ENCODE results near the gene RCAN1. TPM values are rescaled to one million over a fixed set of nuclear protein-coding genes. Genes with fewer than 3 reads are reported as not detected.

The RCAN1 gene
- 100 to 1,000 TPM; 255 to 653 TPM for total RNA-seq

DNA sequence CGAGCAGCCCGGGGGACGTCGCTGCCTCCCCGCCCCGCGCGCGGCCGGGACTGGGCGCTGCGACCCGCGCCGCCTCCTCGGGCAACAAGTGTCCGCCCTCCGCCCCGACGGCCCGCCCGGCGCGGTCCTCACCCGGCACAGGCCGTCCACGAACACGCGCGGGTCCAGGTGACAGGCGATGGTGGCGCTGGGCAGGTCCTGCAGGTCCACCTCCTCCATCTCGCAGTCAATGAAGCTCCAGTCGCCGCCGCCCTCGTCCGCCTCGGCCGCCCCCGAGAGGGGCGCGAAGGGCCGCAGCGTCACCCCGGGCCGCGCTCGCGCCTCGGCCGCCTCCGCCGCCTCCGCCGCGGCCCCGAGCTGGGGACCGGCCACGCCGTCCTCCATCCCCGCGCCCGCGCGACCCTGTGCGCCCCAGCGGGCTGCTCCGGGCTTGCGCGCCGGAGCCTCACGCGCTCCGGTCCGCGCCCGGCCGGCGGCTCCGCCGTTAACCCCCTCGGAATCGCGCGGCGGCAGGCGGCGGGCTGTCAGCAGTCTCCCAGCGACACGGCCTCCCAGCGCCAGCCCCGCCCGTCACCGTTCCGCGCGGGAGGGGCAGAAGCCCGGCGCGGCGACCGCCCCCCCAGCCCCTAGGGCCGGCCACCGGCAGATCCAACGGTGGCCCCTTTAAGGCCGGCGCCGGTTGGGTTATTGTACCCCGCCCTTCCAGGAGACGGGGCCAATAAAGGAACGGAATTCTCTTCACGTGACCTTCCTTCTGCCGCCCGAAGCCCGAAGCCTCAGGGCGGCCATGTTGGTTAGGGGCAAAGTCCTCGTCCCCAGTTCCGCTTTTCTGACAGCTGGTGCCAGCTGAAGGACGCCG, at the start of gene RCAN1:
RCAN1 (minus strand) TSS at position 486 of the 859 bp plus-strand sequence; CDS start at position 384, 102 bp downstream.

GRCh38 chr21:34511787-34512455, 103.0 kb downstream of the RCAN1 start, which contains the start of gene KCNE1:
TSS of gene KCNE1 (minus strand) at chr21:34512210. CDS start at chr21:34449634, 62,576 bp downstream.

Other genes with a start within 250 kb of the RCAN1 start
- gene SMIM11, start 239.6 kb downstream of the RCAN1 start, total RNA-seq = 10 to 100 TPM in 1 of 2 donors, 1 to 10 TPM in 1; 6.9 to 12.3 TPM
- not detected for gene SMIM34, start 191.2 kb downstream of the RCAN1 start, total RNA-seq
- gene KCNE1, start 102.9 kb downstream of the RCAN1 start, total RNA-seq = under 1 TPM; 0.34 to 1.00 TPM
- gene CLIC6, start 53.9 kb upstream of the RCAN1 start, total RNA-seq = not detected

Data from melanocyte of skin (primary cell).